ENCODE data around the gene ACP4.
"Not testable (repeated sequence)": the region's sequence is repeated elsewhere in the genome, so short reads cannot be mapped to it uniquely, and the experiment has no call there.

Gene ACP4, protein sequence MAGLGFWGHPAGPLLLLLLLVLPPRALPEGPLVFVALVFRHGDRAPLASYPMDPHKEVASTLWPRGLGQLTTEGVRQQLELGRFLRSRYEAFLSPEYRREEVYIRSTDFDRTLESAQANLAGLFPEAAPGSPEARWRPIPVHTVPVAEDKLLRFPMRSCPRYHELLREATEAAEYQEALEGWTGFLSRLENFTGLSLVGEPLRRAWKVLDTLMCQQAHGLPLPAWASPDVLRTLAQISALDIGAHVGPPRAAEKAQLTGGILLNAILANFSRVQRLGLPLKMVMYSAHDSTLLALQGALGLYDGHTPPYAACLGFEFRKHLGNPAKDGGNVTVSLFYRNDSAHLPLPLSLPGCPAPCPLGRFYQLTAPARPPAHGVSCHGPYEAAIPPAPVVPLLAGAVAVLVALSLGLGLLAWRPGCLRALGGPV

DNA sequence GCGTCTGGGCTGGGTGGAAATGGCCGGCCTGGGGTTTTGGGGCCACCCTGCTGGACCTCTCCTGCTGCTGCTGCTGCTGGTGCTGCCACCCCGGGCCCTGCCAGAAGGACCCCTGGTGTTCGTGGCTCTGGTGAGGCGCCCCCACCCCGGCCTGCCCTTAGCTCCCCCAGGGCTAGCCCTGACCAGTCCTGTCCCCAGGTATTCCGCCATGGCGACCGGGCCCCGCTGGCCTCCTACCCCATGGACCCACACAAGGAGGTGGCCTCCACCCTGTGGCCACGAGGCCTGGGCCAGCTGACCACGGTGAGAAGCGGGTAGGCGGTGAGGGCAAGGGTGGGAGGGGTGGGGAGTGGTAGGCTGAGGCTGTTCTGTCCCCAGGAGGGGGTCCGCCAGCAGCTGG, at the start of gene ACP4:
TSS of gene ACP4 (plus strand) at position 20 of the 400 bp plus-strand sequence. CDS start at position 20, 0 bp downstream.
- no peak for DNase-seq (ENCODE audit: low read depth in 3 of 3)

DNA sequence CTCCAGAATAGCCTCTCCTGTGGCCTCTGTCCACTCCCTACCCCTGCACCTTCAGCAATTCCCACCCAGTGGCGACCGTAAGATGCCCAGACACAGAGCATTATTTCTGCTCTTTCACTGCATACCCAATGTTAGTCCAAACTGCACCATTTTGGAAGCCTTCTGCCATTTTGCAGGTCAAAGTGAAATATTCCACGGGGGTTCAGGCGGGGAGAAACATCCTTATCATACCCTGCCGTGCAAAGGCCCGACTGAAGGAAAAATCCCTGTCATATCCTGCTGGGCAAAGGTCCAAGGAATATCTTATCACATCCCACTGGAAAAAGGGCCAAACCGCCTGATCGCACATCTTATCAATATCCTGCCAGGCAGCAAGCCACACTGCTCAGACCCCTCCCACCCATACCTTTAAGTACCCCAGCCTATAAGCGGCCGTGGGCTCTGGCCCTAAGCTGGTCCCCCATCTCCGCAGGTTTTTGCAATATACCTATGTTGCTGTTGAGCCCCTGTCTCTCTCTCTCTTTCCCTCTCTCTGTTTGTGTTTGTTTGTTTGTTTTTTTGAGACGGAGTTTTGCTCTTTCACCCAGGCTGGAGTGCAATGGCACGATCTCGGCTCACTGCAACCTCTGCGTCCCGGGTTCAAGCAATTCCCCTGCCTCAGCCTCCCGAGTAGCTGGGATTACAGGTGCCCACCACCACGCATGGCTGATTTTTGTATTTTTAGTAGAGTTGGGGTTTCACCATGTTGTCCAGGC, 48.9 kb upstream of the ACP4 start:
- no peak for DNase-seq (ENCODE audit: low read depth in 3 of 3)

DNA sequence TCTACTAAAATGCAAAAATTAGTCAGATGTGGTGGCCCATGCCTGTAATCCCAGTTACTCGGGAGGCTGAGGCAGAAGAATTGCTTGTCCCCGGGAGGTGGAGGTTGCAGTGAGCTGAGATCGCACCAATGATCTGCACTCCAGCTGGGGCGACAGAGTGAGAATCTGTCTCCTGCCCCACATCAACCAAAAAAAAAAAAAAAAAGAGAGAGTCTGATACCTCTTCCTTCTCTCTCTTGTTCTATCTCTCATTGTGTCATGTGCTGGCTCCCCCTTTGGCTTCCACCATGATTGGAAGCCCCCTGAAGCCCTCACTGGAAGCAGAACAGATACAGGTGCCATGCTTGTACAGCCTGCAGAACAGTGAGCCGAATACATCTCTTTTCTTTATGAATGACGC, 46.7 kb upstream of the ACP4 start:
- DNase-seq (ENCODE audit: low read depth in 3 of 3): no peak

DNA sequence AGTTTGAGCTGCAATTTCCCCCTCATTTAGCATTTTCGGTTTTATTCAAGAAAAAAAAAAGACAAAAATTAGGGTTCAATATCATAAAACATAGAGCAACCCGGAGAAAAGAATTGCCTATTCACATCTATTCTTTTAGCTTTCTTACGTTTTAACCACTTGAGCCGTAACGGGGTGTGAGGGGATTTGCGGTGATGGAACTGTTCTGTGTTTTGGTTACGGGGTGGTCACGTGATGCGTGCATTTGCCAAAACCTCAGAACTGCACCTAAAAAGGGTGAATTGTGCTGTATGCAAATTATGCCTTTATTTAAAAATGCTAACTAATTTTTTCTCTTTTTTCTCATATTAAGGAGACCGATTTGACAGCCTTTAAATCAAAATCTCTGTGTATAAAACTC, 45.0 kb upstream of the ACP4 start:
- no peak for DNase-seq (ENCODE audit: low read depth in 3 of 3)

DNA sequence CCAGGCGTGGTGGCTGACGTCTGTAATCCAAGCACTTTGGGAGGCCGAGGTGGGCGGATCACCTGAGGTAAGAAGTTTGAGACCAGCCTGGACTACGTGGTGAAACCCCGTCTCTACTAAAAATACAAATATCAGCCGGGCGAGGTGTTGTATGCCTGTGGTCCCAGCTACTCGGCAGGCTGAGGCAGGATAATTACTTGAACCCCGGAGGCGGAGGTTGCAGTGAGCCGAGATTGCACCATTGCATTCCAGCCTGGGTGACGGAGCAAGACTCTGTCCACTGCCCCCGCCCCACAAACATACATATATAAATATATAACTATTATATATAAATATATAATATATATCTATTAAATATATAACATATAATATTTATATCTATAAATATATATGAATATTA, 43.1 kb upstream of the ACP4 start:
- DNase-seq (ENCODE audit: low read depth in 3 of 3): not testable (repeated sequence)

DNA sequence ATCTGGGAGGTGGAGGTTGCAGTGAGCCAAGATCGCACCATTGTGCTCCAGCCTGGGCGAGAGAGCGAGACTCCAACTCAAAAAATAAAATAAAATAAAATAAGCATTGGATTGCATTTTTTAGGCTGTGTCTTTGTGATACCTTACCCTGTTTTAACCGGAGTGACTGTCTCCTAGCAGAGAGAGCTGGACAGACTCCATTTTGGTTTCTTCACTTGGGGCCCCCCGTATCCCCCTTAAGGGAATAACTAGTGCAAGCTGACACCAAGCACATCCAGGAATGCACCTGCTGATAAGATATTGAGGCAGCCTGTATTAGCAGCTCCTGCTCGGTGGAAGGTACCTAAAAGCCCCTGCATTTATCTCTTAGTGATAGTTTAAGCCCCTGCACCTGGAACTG, 40.7 kb upstream of the ACP4 start:
- no peak for DNase-seq (ENCODE audit: low read depth in 3 of 3)

DNA sequence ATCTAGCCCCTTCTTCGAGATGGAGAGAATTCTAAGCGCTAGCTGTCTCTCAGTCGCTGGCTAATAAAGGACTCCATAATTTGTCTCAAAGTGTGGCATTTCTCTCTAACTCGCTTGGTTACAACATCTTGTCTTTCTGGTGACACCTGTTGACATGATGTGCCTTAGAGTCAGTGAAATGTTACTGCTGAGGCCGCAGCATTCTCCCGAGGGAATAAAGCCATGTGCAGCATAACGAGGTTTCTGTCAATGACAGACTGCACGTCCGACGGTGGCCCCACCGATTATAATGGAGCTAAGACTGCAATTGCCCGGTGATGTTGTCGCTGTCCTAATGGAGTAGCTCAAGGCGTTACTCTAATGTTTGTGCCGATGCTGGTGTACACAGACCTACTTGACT, 40.2 kb upstream of the ACP4 start:
- no peak for DNase-seq (ENCODE audit: low read depth in 3 of 3)

DNA sequence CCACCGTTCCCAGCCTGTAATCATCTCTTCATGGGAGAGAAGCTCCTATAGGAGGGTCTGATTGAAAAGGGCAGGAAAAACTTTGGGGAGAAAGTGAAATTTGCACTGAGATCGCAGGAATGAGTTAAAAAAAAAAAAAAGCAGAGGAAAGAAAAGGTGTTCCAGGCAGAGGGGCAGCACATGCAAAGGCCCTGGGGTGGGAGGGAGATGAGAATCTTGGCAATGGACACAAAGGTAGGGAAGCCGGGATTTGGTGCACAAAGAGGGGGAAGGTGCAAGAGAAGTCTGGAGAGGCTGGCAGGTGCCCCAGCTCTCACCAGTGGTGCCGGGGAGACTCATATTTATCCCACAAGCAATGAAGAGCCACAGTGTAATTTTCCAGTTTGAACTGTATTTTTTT, 36.3 kb upstream of the ACP4 start:
- no peak for DNase-seq (ENCODE audit: low read depth in 3 of 3)

DNA sequence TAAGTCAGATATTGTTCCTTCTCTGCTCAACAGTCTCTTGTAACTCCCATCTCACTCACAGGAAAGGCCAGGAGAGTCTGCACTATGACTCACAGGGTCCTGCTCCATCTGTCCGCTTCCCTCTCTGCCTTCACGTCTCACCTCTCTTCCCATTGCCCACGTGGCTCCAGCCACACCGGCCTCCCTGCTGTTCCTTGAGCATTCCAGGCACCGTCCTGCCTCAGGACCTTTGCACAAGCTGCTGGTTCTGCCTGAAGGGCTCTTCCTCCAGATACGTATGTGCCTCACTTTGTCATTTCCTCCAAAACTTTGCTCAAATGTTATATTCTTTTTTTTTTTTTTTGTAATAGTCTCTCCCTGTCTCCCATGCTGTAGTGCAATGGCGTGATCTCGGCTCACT, 34.0 kb upstream of the ACP4 start:
- not testable (repeated sequence) for DNase-seq (ENCODE audit: low read depth in 3 of 3)

DNA sequence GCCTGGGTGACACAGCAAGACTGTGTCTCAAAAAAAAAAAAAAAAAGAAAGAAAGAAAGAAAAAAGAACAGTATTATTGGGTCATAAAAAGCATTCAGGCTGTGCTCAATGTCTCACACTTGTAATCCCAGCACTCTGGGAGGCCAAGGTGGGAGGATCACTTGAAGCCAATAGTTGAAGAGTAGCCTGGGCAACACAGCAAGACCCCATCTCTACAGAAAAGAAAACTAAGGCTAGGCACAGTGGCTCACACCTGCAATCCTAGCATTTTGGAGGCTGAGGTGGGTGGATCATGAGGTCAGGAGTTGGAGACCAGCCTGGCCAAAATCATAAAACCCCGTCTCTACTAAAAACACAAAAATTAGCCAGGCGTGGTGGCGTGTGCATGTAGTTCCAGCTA, 32.6 kb upstream of the ACP4 start:
- DNase-seq (ENCODE audit: low read depth in 3 of 3): not testable (repeated sequence)

DNA sequence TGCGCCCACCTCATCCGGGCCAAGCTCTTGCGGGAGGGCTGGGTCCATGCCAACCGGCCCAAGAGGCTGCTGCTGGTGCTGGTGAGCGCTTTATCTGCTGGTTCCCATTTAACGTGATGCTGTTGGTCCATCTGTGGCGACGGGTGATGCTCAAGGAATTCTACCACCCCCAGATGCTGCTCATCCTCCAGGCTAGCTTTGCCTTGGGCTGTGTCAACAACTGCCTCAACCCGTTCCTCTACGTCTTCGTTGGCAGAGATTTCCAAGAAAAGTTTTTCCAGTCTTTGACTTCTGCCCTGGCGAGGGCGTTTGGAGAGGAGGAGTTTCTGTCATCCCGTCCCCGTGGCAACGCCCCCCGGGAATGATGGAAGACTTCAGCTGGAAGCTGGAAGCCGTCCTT, 31.1 kb upstream of the ACP4 start:
- DNase-seq (ENCODE audit: low read depth in 3 of 3): not testable (repeated sequence)

DNA sequence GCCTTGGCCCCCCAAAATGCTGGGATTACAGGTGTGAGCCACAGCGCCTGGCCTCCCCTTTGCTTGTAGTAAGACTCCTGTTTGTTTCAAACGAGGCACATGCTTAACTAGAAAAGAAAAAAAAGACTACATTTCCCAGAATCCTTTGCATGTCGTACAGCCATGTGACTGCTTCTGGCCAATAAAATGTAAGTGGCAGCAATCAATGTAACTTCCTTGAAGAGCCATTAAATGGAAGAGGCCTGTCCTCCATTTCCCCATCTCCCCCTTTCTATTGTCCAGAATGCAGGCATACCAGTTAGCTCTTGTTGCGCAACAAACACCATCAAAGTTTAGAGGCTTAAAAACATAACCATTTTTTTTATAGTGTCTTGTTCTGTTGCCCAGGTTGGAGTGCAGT, 30.3 kb upstream of the ACP4 start:
- no peak for DNase-seq (ENCODE audit: low read depth in 3 of 3)

DNA sequence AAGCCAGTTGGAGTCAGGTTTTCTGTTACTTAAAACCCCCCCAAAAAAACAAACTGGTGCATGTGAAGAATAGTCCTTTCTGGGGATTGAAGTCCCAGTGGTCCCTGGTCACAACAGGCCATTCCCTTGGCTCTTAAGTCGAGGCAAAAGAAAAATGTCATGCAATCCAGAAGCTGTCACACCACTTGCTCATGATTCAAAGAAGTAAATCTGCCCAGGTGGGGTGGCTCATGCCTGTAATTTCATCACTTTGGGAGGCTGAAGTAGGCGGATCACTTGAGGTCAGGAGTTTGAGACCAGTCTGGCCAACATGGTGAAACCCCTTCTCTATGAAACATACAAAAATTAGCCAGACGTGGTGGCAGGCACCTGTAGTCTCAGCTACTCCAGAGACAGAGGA, 28.7 kb upstream of the ACP4 start:
- not testable (repeated sequence) for DNase-seq (ENCODE audit: low read depth in 3 of 3)

DNA sequence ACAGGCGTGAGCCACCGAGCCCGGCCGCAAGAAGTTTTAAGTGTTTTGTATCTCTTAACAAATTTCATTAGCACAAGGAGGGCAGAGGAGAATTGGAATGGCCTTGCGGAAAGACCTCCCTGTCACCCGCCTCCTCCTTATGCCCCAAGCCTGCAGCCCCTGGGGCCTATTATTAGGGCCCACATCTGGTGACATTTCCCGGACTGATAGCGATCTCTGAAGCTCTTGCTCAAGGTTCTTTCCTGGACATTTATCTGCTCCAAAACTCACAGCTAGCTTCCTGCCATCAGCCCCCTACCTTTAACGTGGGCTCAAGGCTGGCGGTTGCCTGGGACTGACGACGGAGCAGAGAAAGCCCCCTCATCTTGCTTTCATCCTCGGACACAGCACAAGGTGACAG, 26.7 kb upstream of the ACP4 start:
- DNase-seq (ENCODE audit: low read depth in 3 of 3): not testable (repeated sequence)

DNA sequence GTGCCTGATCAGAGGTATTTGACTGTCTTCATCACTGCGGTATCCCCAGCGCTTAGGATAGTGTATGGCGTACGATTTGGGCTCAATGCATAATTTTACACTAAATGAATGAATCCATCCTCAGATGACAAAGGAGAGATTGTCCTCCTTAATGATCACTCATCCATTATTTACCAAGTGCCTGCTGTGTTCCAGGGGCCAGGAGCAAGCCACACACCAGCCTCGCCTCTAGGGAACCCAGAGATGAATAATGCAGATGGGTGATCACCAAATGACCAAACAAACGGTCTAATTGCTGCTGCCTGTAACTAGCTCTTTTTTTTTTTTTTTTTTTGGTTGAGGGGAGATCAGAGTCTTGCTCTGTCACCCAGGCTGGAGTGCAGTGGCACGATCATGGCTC, 25.8 kb upstream of the ACP4 start:
- DNase-seq (ENCODE audit: low read depth in 3 of 3): no peak

DNA sequence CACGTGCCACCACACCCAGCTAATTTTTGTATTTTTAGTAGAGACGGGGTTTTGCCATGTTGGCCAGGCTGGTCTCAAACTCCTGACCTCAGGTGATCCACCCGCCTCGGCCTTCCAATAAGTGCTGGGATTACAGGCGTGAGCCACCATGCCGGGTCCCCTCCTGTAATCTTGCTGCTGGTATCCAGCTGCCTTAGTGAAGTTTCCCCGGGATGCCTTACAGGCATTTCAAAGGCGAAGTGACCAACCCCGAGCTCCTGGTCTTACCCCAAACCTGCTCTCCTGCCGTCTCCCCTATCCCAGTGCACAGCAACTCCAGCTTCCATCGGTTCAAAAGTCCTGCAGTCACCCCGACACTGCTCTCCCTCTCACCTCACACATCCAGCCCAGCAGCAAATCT, 23.5 kb upstream of the ACP4 start:
- not testable (repeated sequence) for DNase-seq (ENCODE audit: low read depth in 3 of 3)

DNA sequence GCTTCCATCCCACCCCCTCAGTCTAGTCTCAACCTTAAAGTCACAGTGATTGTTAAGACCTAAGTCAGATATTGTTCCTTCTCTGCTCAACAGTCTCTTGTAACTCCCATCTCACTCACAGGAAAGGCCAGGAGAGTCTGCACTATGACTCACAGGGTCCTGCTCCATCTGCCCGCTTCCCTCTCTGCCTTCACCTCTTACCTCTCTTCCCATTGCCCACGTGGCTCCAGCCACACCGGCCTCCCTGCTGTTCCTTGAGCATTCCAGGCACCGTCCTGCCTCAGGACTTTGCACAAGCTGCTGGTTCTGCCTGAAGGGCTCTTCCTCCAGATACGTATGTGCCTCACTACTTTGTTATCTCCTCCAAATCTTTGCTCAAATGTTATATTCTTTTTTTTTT, 23.0 kb upstream of the ACP4 start:
- not testable (repeated sequence) for DNase-seq (ENCODE audit: low read depth in 3 of 3)

DNA sequence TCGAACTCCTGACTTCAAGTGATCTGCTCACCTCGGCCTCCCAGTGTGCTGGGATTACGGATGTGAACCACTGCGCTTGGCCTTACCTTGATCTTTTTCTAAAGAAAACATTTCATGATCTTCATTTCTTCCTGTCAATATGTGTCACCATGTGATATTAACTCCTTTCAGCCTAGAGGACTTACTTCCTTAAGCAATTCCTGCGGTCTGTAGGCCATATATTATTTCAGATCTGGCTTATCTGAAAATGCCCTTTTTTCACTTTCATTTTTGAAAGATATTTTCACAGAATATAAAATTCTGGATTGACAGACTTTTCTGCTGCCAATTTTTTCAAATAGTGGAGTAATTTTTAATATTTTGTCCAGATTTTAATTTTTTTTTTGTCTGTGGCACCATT, 21.9 kb upstream of the ACP4 start:
- no peak for DNase-seq (ENCODE audit: low read depth in 3 of 3)

DNA sequence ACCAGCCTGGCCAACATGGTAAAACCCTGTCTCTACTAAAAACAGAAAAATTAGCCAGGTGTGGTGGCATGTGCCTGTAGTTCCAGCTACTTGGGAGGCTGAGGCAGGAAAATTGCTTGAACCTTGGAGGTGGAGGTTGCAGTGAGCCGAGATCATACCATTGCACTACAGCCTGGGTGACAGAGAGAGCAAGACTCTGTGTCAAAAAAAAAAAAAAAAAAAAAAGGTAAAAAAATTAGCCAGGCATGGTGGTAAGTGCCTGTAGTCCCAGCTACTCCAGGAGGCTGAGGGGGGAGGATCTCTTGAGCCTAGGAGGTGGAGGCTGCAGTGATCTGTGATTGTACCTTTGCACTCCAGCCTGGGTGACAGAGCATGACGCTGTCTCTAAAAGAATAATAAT, 20.1 kb upstream of the ACP4 start, which contains the start of gene GPR32:
TSS of gene GPR32 (plus strand) at position 301 of the 400 bp plus-strand sequence. CDS start 137 bp downstream, outside the sequence.
- not testable (repeated sequence) for DNase-seq (ENCODE audit: low read depth in 3 of 3)

DNA sequence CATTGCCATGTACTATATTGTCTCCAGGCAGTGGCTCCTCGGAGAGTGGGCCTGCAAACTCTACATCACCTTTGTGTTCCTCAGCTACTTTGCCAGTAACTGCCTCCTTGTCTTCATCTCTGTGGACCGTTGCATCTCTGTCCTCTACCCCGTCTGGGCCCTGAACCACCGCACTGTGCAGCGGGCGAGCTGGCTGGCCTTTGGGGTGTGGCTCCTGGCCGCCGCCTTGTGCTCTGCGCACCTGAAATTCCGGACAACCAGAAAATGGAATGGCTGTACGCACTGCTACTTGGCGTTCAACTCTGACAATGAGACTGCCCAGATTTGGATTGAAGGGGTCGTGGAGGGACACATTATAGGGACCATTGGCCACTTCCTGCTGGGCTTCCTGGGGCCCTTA, 19.3 kb upstream of the ACP4 start:
- DNase-seq (ENCODE audit: low read depth in 3 of 3): no peak

DNA sequence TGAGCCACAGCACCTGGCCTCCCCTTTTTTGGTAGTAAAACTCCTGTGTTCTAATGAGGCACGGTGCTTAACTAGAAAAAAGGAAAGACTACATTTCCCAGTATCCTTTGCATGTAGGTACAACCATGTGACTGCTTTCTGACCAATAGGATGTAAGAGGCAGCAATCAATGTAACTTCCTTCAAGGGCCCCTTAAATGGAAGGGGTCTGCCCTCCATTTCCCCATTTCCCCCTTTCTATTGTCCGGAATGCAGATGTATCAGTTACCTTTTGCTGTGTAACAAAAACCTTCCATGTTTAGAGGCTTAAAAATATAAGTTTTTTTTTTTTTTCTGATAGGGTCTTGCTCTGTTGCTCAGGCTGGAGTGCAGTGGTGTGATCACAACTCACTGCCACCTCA, 17.7 kb upstream of the ACP4 start:
- no peak for DNase-seq (ENCODE audit: low read depth in 3 of 3)

DNA sequence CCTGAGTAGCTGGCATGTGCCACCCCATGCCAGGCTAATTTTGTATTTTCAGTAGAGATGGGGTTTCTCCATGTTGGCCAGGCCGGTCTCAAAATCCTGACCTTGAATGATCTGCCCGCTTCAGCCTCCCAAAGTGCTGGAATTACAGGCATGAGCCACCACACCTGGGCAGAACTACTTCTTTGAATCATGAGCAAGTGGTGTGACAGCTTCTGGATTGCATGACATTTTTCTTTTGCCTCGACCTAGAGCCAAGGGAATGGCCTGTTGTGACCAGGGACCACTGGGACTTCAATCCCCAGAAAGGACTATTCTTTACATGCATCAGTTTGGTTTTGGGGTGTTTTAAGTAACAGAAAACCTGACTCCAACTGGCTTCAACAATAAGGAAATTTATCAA, 17.3 kb upstream of the ACP4 start:
- DNase-seq (ENCODE audit: low read depth in 3 of 3): not testable (repeated sequence)

DNA sequence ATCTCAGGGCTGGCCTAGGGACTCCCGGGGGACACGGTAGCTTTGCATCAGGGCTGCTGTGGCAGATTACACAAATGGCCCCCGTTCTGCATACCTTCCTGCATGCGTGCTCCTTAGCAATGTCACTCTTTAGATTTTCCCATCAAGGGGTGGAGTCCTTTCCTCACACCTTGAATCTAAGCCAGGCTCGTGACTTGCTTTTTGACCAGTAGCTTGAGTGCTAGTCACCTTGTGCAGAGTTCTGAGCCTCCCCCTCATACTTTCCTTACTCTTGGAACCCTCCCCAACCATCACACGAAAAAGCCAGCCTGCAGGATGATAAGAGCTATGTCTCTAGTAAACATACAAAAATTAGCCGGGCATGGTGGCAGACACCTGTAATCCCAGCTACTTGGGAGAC, 16.8 kb upstream of the ACP4 start:
- not testable (repeated sequence) for DNase-seq (ENCODE audit: low read depth in 3 of 3)
